Measurements from ENCODE around the gene RCL1. TPM values are rescaled to one million over a fixed set of nuclear protein-coding genes. Genes with fewer than 3 reads are reported as not detected.

Gene RCL1
- polyA plus RNA-seq, 3 donors = 2.2 to 3.0 (median 3.0) TPM

DNA sequence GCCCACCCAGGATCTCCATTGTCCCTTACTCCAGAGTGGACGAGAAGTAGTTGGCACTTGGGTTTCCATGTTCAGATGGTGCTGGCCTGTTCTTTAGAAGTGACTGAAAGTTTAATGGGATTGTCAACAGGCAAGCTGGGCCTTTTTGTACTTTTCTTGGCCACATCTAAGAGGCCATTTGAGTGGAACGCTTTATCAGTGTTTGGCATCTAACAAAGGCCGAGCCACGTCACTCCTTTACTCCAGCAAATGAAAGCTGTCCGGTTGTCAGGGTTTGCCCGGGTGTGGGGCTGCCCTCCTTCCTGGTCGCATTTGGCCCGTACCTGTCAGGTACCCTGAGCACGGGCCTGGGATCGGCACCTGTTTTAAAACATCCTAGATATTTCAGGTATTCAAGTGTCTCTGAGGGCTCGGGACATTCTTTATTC lies 71.5 kb downstream of the RCL1 start:
- Mint-ChIP-seq H3K36me3 (peaks cover 9 to 13% of the 10 kb centered on the region in 2 donors), H3K4me1 (peaks cover 1% of the 10 kb centered on the region), H3K4me3 (no peak overlapping the region), H3K27ac (peak overlapping the region in 2 of 7 donors; percentile 1 to 32), H3K27me3 (ENCODE audit: low read depth in 3 of 3) (peaks cover 0 to 1% (median 0%) of the 10 kb centered on the region in 3 donors), H3K9me3 (no peaks in the 10 kb centered on the region)
- Histone ChIP-seq H3K27ac (ENCODE audit: low read depth in 1 of 2, low read length in 2 of 2) (no peak overlapping the region), H3K4me3 (replicated peaks in 1 of 3; ENCODE audit: low read depth in 2 of 3, low read length in 3 of 3) (no peak overlapping the region), H3K4me1 (ENCODE audit: control insufficient read depth in 1 of 2, insufficient read depth in 2 of 2, low read length in 2 of 2) (no peaks in the 10 kb centered on the region), H3K9ac (ENCODE audit: insufficient read depth, low read length, poor library complexity, severe bottlenecking) (no peak overlapping the region), H3K4me2 (replicated peaks; ENCODE audit: extremely low read depth, low read length, poor library complexity, severe bottlenecking) (no peak overlapping the region), H3K79me2 (ENCODE audit: insufficient read depth, low read length) (no peaks in the 10 kb centered on the region), H3K36me3 (replicated peaks in 1 of 2; ENCODE audit: control insufficient read depth in 1 of 2, insufficient read depth in 2 of 2, low read length in 2 of 2) (peaks cover 0 to 16% of the 10 kb centered on the region in 2 donors), H2AFZ (ENCODE audit: insufficient read depth, low read depth, low read length, poor library complexity, severe bottlenecking) (no peak overlapping the region), H3K27me3 (ENCODE audit: control insufficient read depth in 2 of 2, insufficient read depth in 2 of 2, low read length in 2 of 2) (no peaks in the 10 kb centered on the region), H3K9me3 (replicated peaks in 1 of 2; ENCODE audit: control insufficient read depth in 1 of 2, insufficient read depth in 1 of 2, low read length in 2 of 2) (no peaks in the 10 kb centered on the region), H4K20me1 (ENCODE audit: insufficient read depth, low read length) (no peaks in the 10 kb centered on the region)
- WGBS (ENCODE audit: insufficient coverage) = 98% methylated on average over 8 of the region's 11 CpGs
- no peak for DNase-seq
- intact Hi-C loops (cut with micrococcal nuclease) = no loop called here
- no peak for TF ChIP-seq CTCF (IDR thresholded peaks at IDR 0.05)

DNA sequence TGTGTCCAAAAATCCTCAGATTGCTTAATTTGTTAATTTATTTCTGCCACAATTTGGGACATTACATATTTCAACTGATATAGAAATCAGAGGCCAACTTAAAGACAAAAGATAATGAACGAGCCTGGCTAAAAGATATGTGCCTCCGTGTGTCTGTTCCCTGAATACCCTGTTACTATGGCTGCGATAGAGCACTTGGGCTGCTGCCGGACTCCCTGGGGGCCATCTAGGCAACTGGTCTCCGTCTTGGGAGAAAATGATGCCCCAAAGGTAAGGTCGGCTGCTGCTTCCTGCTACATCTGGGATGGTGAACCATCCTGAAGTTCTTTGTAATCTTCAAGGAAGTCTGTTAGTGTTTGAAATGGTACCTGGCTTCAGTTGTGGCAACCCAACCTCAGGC lies 72.0 kb downstream of the RCL1 start:
- H3K27ac ChIP-seq (ENCODE audit: low read depth in 1 of 2, low read length in 2 of 2) = no peak overlapping the region
- peaks cover 1% of the 10 kb centered on the region for H3K4me1 Mint-ChIP-seq
- no peaks in the 10 kb centered on the region for H3K9me3 ChIP-seq (replicated peaks in 1 of 2; ENCODE audit: control insufficient read depth in 1 of 2, insufficient read depth in 1 of 2, low read length in 2 of 2)
- TF ChIP-seq CTCF (IDR thresholded peaks at IDR 0.05) = no peak
- no peak overlapping the region for H3K4me3 Mint-ChIP-seq
- peaks cover 0 to 16% of the 10 kb centered on the region in 2 donors for H3K36me3 ChIP-seq (replicated peaks in 1 of 2; ENCODE audit: control insufficient read depth in 1 of 2, insufficient read depth in 2 of 2, low read length in 2 of 2)
- H3K9me3 Mint-ChIP-seq = no peaks in the 10 kb centered on the region
- H3K36me3 Mint-ChIP-seq = peaks cover 9 to 13% of the 10 kb centered on the region in 2 donors
- H4K20me1 ChIP-seq (ENCODE audit: insufficient read depth, low read length) = no peaks in the 10 kb centered on the region
- 94% methylated on average over 6 of the region's 6 CpGs for WGBS (ENCODE audit: insufficient coverage)
- no peak overlapping the region for H2AFZ ChIP-seq (ENCODE audit: insufficient read depth, low read depth, low read length, poor library complexity, severe bottlenecking)
- peak overlapping the region in 1 of 7 donors; percentile 1 for H3K27ac Mint-ChIP-seq
- intact Hi-C loops (cut with micrococcal nuclease) = no loop called here
- no peaks in the 10 kb centered on the region for H3K4me1 ChIP-seq (ENCODE audit: control insufficient read depth in 1 of 2, insufficient read depth in 2 of 2, low read length in 2 of 2)
- no peak overlapping the region for H3K9ac ChIP-seq (ENCODE audit: insufficient read depth, low read length, poor library complexity, severe bottlenecking)
- no peak overlapping the region for H3K4me3 ChIP-seq (replicated peaks in 1 of 3; ENCODE audit: low read depth in 2 of 3, low read length in 3 of 3)
- H3K27me3 ChIP-seq (ENCODE audit: control insufficient read depth in 2 of 2, insufficient read depth in 2 of 2, low read length in 2 of 2) = no peaks in the 10 kb centered on the region
- no peak for DNase-seq
- peaks cover 0 to 1% (median 0%) of the 10 kb centered on the region in 3 donors for H3K27me3 Mint-ChIP-seq (ENCODE audit: low read depth in 3 of 3)
- H3K4me2 ChIP-seq (replicated peaks; ENCODE audit: extremely low read depth, low read length, poor library complexity, severe bottlenecking) = no peak overlapping the region
- H3K79me2 ChIP-seq (ENCODE audit: insufficient read depth, low read length) = no peaks in the 10 kb centered on the region
